Skin of body (tissue), 2 donors: ENCODE measurements around the gene CD46. TPM values are rescaled to one million over a fixed set of nuclear protein-coding genes. Genes with fewer than 3 reads are reported as not detected.

Source experiments
- DNase-seq: peaks from one replicate; lab custom pipeline; 2025; lab: John Stamatoyannopoulos, UW
- total RNA-seq: library from RNA; depleted of rRNA; stranded (reverse); fragments of >200 nt; gene quantifications from one replicate; pipeline ENCODE4 v1.2.3, GENCODE V29; 2014

CD46 gene
- total RNA-seq, 1 donor from 2014 or later: 139 TPM

GRCh38 chr1:207794861-207795260 is 43.0 kb downstream of the CD46 start:
- no peak for DNase-seq

DNA sequence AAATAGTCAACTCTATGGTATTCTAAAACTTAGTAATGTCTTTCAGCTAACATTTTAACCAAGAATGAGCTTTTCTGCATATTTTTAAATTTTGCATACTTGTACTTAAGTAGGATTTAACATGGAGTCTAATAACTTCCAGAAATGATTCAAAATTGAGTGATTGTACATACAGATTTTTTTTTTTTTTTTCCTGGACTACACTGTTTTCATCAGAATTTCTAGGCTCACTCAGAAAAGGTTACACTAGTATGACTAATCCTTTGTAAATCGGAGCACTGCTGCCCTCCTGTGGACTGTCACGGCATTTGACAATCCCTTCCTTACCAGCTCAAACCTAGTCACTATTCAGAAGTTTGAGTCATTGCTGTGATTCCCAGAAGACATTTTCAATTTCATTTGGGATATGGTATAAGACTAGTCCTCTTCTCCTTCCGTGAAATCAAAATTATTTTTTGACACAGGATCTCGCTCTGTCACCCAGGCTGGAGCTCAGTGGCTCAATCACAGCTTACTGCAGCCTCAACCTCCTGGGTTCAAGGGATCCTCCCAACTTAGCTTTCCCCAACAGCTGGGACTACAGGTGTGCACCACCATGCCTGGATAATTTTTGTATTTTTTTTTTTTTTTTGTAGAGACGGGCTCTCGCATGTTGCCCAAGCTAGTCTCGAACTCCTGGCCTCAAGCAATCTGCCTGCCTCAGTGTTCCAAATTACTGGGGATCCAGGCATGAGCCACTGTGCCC is 45.5 kb downstream of the CD46 start:
- DNase-seq: peak; percentile 58

- no peak for DNase-seq
Observed at GRCh38 chr1:207798847-207799246, 47.0 kb downstream of the CD46 start.

- no peak for DNase-seq
Observed at GRCh38 chr1:207799989-207800648, 48.3 kb downstream of the CD46 start.

DNA sequence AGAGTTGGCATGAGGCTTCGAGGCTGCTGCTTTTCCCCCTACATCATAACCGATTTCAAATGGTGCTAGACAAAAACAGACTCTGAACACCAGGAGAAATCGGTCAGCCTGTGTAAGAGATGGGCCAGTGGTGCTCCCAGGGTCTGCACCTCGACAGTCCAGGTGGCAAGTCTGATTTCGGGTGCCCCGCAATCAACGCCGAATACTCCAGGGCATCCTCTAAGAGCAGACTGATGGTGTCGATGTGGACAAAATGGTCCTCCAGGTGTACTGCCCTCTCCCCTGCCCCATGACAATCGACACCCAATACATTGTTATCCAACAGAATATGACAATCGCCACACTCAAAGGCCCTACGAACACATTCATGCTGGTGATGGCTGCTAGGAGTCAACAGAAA is 50.0 kb downstream of the CD46 start:
- no peak for DNase-seq

DNA sequence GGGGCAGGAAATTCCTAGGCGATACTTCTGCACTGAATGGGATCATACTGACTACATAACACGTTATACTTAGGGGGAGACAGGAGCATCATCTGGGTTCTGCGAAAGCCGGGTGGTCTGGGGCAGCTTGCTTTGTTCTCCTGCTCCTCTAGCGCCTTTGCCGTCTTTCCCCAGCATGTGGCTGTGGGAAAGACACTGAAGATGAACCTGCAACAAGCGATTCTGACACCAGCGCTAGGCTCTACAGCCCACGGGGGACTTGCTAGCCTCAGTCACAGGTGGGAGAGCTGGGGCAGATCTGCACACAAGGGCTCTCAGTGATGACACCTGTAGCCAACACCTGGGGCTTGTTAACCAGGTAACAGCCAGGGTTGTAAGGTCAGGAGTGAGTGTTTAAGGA is 51.8 kb downstream of the CD46 start:
- no peak for DNase-seq

DNA sequence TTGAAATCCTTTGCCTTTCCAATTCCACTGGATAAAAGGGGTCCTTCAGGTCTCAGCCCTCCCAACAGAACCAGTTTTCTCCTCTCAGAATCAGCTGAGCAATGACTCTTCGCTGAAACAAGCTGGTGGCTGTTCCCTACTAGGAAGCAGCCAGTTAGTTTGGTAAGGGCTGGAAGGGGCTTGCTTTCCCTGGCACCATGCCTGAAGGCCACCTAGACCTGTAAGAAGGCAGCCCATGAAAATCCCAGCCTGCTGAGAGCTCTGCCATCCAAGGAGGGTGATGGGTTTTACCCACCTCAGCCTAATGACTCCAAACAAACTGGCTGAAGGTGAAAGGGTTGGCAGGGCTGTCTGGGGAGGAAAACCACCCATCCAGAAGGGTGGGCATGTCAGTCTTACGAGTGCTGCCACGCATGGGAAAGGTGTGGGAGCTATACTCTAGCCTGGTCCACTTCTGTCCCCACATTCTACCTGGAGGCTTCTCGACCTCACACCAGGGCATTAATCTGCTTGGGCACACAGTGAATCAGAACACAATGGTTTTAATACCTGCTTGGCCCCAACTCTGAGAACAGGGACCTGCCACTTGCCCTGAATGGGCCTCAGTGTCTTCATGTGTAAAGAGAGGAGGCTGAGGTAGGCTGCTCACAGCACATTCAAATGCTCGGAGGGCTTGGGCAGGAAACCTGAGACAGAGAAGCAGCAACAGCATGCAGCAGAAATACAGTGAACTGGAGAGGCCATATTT is 53.0 kb downstream of the CD46 start:
- no peak for DNase-seq

GRCh38 chr1:207805841-207806421 is 54.1 kb downstream of the CD46 start:
- DNase-seq: no peak

DNA sequence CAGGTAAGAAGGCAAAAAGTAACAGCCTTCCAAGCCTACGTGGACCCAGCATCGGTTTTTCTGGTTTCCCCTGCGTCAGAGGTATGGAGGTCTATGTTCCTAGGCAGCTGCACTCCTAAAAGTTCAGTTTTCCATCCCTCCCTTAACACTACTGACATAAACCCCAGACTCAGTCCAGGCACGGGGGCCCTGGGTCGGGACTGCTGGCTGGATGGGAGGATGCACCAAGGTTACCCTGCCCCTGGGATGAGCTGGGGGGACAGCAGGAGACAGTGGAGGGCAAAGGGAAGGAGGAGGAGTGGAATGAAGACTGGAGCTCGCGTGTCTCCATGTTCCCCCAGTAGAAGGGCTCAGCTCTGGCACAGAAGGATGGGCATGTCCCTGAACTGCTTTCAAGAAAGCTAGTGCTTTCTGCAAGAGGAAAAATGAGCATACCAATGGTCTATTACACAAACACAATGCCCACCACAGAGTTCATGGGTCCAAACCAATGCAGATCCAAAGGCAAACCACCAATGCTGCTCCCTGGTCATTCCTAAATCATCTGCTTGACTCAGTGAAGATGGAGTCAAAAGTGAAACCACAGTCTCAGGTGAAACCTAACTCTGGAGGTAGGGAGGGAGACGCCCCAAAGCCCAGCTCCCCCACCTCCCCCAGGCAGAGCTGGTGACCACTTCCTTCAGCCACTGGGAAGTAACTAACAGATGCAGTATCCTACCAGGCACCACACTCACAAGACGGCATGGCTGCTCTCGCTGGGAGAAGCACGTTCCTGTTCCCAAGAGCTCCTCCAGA is 54.9 kb downstream of the CD46 start:
- DNase-seq: no peak

DNA sequence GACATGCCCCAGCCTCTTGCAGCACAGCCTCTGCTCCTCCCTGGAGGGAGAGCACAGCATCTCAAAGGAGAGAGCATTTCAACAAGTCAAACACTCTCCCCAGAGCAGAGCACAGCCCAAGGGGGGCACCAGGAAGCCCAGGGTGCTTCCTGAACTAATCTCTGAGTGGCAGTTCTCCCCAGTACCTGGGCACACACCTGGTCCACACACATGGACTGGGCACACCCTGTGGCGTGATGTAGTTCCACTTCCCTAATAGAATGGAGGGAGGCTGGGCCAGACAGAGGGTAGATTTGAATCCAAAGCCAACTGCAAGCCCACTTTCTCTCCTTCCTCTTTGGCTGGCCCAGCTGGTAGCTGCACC is 55.5 kb downstream of the CD46 start:
- DNase-seq: no peak

GRCh38 chr1:207807690-207808321 is 56.0 kb downstream of the CD46 start:
- DNase-seq: no peak

GRCh38 chr1:207808322-207808705 is 56.5 kb downstream of the CD46 start:
- no peak for DNase-seq

DNA sequence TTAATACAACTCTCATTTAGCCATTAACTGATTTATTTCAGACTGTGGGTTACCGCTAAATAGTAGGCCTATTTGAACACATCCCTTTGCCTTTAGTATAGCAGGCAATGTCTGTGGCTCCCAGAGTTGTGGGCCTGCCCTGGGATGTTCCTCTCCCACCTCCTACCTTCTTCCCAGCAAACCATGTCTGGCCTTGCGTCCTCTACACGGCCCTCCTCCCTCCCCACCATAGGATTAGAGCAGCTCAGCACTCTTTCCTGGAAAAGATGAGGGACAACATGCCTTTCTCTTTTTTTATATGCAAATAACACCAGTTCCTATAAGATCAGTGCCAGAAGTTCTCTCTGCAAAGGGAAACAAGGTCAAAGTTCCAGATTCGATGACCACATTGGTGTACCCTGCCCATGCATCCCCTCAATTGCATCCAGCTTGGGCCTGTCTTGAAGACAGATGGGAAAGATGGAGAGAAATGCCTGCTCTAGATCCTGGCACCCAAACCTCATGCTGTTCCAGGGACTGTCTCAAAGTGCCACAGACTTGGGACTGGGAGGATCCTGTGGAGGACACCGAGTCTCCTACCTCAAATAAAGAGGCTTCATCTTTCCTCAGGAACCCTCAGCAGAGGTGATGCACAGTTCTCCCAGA is 57.2 kb downstream of the CD46 start:
- no peak for DNase-seq

GRCh38 chr1:207810173-207810572 is 58.3 kb downstream of the CD46 start:
- no peak for DNase-seq

DNA sequence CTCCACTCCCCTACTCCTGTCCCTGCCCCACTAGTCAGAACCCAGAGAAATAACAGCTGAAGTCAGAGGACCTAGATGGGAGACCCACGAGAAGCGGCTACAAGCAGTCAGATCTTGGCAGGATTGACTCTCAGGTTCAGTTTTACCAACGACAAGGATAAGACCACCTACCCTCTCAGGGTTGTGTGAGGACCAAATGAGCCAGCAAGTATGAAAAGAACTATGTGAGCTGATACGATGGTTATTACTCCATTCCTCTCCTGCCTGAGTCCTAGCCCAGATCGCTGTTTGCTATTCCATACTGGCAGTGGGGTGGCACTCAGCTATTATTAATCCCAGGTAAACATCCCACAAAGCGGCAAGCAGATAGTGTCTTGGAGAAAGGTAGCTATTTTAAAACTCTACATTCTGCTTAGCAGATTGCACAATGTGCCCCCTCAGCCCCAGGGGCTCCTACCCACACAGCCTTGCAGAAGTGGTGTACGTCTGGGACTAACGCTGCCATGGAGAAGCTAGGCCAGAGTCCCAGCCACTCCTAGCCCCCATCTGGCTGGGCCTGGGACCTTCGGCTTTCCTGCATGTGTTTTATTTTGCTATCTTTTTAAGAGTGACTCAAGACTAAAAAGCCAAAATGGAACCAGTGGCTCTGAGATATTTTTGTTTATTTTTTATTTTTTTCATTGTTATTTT is 58.9 kb downstream of the CD46 start:
- DNase-seq: no peak

GRCh38 chr1:207811319-207811718 is 59.5 kb downstream of the CD46 start:
- DNase-seq: no peak

DNA sequence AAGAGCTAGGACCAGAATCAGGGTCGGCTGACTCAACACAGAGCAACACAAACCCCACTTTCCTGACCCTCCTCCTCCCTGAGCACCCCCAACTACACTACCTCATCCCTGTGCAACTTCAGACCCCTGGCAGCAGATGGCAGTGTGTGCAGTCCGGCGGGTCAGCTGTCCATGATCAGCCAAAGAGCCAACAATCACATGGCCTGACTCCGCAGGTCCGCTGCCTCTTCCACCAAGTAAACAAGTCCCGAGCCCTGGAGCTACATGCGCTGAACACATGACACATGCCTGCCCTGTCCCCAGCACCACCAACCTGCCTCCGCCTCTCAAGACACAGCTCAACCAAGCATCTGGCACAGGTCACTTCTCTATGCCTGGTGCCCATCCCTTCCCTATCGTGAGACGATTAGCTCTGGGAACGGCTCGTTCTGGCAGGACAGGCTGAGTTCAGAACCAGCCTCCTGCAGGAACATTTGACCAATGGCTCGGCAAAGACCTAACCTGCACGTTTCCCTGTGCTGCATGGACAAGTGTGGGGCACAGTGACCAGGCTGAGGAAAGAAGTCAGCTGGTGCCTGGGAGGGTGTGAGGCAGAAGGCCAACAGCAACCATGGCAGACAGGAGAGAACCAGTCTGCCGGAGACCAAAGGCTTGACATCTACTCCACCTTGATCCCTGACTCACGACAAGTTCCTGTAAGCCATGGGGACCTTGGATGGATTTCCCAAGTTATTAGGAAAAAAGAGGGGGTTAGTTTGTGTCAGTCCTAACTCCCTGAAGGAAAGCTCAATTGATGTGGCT is 60.3 kb downstream of the CD46 start:
- DNase-seq: no peak

DNA sequence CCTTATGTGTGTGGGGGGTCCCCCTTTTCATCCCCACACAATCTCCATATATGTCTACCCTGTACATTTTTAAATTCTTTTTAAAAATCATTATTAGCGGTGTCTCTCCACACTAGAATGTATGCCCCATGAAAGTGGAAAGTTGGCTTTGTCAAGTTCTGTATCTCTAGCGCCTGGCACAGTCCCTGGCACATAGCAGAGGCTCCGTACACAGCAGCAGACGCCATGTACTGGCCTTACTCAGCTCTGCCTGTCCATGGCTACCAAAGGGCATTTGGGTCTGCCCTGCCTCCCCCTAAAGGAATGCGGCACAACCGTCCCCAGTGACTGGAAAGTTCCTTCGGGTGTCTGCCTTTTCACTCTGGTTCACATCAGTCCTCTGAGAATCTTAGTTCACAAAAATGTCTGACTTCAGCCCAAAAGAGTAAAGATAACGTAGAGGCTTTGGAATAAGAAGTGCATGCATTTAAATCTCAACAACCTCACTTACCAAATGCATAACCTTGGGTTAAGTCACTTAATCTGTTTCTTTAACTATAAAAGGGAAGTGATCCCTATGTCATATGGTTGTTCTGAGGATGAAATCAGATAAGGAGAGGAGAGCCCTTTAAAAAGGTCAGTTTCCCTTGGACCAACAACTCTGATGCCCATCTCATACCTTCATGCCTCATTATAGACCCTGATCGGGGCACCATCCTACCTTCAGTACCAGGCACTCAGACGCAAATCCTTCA is 61.1 kb downstream of the CD46 start:
- DNase-seq: no peak
